GM19099 (cell line): ENCODE results near the gene GREB1L.

Experiments
- POLR2A ChIP-seq: IDR thresholded peaks from 3 replicates; pipeline ENCODE4 v1.6.1; 2011; ENCODE audit warnings: low read depth; ENCODE audit not compliant: insufficient read length; ENCODE audit errors: extremely low read depth

Gene GREB1L

DNA sequence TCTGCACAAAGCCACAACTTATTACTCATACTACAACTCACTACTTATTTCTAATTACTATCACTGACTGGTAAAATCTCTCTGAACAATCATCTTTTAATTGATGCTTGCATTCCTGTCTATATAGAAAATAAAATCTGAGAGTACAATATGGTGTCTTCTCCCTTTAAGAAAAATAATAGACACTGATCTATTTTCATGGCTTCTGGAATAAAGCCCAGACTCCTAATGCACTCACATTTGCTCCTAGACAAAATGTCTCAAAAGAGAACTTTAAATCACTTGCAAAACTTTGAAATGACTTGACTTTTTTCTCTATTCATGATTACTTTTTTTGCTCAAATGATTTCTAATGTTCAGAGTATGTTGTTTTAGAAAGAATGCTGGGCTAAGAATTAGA, 329.7 kb downstream of the GREB1L start:
- no peak for TF ChIP-seq POLR2A
